HepG2 (cell line): ENCODE measurements around the gene BCAS1.

Experiments
- KDM5B ChIP-seq: sonication (generic); formaldehyde crosslinking; IDR thresholded peaks from 2 replicates; pipeline ENCODE4 v1.4.0; 2020; ENCODE audit warnings: missing genetic modification reagents, mild to moderate bottlenecking, borderline replicate concordance
- TARDBP ChIP-seq: sonication (generic); formaldehyde crosslinking; IDR thresholded peaks from 2 replicates; pipeline ENCODE4 v1.8.0; 2022; ENCODE audit warnings: mild to moderate bottlenecking, missing genetic modification reagents

DNA sequence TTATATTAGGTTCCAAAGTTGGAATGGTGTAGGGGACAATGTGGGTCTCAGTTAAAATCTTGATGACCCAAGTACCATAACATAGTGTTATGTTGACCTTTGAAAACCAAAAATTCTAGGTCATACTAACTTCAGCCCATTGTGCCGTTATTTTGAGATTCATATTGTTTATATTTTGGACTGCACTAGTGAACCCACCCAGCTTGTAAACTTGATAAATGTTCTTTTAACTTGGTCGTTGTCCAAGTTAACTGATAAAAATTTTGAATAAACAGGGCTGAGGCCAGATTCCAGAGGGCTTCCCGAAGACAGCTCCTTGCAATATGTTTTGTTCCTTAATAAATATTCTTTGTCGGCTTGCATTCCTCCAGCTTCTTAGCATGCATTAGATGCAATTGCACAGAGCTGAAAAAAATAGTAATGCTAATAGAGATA is 90.3 kb downstream of the BCAS1 start:
- TF ChIP-seq KDM5B (no peak), TARDBP (CRISPR knock-in tag) (no peak)
